GM21825 (cell line): ENCODE measurements around the gene NPHP4.

Source experiments
- ATAC-seq: cut with Tn5 transposase; IDR thresholded peaks from one replicate; pipeline ENCODE4 v1.9.1; 2021; ENCODE audit warnings: mild to moderate bottlenecking, moderate library complexity; ENCODE audit not compliant: unreplicated experiment

Gene NPHP4

DNA sequence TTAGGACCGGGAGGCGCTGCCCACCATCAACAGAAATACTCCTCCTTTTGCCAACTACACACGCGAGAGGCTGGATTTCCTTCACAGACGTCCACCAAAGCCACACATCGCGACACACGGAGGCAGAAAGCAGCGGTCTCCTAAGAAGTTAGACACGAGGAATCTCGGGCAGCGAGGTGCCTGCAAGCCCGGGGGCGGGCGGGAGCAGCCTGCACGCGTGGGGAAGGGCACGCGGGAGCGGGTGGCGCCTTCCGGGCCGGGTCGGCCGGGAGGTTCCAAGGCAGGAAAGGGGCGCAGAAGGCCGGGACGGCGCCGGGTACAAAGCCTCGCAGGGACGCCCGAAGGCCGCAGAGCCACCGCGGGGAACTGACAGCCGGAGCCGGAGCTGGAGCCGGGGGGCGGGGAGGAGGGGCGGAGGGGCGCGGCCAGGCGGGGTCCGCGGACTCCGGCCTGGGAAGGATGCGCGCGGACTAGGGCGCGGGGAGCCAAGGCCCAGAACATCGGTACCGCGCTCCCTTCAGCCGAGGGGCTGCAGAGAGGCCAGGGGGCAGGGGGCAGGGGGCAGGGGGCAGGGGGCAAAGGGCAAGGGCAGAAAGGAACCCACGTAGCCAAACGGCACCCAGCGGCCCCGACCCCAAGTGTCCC lies 722 bp downstream of the NPHP4 start:
- no peak for ATAC-seq

DNA sequence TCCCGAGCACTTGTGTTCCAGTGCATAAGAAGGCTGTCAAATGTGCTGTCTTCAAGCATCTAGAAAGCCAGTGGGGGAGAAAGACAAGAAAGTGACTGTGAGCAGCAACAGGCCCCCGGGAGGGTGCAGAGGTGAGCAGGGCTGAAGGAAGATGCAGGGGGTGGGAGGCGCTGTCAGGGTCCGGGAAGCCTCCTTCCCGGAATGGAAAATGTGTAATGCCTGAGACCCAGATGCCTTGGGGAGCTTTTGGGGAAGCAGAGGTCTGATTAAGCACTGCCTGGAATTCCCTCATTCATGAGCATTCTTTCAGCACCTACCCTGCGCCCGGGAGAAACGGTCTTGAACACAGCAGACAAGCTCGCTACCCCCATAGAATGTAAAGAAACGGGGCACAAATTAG lies 1.3 kb downstream of the NPHP4 start:
- ATAC-seq: no peak

DNA sequence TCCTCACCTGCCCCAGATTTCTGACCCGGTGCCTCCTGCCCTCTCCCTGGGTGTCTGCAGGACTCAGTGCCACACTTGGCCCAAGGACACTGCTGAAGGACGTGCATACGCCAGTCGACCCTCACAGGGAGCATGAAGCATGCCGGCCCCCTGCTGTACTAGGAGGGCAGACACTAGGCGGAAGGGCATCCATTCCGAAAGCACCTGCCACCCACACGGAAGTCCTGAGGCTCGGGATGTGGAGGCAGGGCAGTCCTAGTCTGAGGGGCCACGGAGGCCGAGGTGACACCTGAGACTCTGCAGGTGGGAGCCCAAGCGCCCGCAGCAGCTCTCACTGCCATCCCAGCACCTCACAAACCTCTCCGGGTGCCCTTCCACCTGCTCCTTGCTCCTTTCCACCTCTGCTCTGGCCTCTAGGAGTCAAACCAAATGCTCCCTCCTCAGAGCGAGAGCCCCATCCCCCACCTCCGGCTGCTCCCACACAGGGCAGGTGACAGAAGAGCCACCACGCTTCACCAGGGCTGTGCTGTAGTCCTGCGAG lies 2.4 kb downstream of the NPHP4 start:
- ATAC-seq: no peak

DNA sequence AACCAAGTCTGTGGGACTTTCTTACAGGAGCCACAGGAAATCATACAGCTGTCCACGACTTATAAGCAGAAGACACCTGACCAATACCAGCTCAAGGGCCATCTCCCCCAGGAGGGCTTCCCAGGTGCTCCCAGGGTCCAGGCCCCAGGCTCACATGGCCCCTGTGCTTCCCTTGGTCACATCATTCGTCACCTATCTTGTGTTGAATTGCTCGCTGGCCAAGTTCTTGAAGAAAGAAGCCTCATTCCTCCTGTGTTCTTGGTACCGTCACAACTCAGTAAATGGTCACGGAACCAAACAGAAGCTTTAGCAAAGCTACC lies 3.0 kb downstream of the NPHP4 start:
- no peak for ATAC-seq

DNA sequence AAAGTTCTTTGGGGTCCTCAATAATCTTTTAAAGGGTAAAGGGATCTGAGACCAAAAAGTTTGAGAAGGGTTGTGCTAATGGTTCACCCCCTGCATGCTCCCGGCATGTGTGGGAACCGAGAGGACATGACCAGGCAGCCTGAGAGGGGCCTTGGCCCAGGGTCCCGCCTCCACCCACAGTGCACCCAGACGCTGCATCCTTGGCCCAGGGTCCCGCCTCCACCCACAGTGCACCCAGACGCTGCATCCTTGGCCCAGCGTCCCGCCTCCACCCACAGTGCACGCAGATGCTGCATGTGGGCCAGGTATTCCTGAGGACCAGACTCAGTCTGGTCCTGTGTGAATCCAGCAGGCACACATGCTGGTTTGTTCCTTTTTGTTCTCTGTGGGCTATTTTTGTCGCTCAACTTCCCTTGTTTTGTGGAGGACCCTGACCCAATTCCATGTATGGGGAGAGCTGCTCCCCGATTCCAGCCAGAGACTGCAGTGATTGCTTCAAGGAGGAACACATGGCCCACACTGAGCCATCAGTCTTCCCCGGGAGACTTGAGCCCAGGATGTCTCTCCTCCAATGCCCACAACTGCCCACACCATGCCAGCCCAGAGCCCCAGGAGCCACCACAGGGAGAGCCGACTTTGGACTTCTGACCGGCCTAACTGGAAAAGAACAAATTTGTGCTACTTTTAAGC lies 3.5 kb downstream of the NPHP4 start:
- ATAC-seq: no peak

DNA sequence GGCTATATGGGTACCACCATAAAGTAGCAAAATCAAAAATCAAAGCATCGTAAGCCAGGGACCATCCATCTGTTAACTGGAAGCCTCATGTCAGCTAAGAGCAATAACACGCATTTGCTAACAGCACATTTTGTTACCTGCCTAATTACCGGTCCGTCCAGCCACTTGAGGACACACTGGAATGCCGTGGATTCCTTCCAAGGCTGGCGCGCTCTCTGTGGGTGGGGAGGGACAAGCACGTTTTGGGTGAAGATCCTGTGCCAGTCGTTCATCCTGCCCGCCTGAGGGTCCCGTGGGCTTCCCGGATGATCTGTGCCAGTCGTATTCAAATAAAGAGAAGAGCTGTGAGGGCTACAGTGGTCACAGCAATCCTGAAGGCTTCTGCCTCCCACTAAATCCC lies 6.2 kb downstream of the NPHP4 start:
- no peak for ATAC-seq

DNA sequence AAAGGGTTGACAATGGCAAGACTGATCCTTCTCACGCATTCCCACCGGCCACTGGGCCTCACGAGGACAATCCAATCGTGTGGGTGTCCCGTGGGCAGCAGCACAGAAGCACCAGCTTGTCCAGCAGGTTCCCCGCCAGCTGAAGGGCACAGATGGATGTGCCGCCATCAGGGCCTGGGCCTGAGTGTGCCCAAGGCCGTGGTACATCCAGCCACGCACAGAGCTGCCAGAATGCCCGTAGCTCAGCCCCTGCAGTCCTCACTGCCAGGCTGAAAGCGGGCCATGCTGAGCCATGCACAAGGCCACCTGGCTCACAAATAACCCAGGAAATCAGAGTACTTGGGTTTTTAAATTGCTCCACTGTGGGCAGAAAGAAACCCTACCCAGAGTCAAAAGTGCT lies 7.0 kb downstream of the NPHP4 start:
- ATAC-seq: no peak

DNA sequence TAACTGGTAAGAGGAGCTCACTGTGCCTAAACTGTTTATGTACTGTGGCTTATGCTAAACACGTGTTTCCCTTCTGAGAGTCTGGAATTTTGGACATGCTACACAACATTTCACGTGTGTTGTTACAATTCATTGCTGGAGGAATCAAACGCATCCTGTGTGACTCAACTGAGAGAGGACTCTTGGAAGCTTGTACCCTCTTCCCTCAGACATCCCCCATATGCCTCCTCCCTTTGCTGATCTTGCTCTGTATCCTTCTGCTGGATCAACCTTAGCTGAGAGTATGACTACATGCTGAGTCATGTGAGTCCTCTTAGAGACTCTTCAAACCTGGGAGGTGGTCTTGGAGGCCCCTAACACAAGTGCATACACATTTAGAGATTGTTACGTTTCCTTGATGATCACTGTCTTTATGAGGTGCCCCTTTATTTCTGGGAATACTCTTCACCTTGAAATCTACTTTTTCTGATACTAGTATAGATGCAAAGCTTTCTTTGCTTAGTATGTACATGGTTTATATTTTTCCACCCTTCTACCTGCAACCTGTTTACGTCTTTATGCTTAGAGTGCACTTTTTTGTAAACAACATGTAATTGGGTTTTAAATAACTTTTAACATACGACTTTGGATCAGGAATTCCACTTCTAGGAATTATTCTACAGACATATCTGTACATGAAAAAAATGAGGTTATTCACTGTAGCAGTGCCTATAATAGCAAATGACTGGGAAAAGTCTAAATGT lies 8.7 kb downstream of the NPHP4 start:
- ATAC-seq: no peak

DNA sequence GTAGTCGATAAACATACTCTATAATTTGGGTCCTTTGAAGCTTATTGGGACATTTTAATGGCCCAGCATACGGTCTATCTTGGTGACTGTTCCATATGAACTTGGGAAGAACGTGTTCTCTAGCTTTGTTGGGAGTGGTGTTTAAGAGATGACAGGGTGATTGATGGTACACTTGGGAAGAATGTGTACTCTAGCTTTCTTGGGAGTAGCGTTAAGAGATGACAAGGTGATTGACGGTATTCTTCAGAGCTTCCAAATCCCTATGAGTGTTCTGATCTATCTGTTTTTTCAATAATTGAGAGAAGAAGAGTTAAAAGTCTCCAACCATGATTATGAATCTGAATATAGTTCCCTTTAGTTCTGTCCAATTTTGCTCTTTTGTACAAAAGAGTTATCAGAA lies 9.4 kb downstream of the NPHP4 start:
- no peak for ATAC-seq

DNA sequence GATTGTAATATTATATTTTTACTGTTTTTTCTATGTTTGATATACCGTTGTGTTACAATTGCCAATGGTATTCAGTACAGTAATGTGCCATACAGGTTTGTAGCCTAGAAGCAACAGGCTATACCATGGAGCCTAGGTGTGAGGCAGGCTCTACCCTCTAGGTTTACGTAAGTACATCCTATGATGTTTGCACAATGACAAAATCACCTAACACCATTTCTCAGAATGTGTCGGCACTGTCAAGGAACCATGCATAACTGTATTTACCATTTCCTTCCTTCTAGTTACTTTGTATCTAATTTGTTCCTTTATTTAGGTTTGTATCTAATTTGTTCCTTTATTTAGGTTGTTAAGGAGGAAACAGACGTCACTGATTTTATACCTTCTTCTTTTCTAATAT lies 9.9 kb downstream of the NPHP4 start:
- no peak for ATAC-seq

DNA sequence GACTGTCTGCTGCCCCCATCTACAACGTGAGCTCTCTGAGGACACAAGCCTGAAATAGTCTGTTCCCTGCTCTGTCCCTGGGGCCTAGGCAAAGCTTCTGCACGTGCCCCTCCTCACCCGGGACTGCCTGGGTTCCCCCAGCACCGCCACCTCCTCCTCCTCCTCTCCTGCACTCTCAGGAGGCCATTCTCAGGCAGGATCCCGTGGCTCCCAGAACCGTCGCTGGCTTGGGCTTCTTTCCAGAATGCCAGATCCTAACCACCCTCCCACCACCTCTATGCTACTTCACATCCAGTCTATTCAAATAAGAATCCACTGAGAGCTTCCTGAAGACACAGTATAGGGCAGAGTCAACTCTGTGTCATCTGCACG lies 11.2 kb downstream of the NPHP4 start:
- ATAC-seq: no peak

DNA sequence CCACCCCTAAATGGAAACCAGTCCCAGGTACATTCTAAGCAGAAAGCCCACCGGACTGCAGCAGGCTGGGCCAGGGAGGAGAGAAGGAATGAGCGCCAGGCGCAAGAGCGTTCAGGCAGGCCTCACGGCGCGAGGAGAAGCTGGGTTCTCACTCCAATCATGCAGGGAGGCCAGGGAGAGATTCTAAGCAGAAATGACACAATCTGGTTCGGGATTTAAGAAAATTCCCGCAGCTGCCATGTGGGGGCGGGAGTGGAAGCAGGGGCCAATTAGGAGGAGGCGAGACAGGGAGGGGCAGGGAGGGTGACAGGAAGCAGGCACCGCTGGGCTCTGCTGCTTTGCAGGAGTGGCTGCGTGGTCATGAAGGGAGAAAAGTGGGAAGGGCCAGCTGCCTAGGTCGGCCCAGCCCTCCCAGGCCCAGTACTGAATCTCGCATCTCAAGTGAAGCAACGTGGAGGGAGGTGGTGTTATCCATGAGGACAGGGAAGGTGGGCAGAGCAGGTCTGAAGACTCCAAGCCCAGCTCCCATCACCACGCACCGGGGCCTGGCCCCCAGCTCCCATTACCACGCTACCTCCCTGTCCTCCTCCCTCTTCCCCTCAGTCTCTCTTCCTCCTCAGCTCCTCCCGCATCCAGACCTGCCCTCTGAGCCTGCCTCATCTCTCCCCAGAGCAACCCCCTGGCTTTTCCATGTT lies 11.8 kb downstream of the NPHP4 start:
- no peak for ATAC-seq

DNA sequence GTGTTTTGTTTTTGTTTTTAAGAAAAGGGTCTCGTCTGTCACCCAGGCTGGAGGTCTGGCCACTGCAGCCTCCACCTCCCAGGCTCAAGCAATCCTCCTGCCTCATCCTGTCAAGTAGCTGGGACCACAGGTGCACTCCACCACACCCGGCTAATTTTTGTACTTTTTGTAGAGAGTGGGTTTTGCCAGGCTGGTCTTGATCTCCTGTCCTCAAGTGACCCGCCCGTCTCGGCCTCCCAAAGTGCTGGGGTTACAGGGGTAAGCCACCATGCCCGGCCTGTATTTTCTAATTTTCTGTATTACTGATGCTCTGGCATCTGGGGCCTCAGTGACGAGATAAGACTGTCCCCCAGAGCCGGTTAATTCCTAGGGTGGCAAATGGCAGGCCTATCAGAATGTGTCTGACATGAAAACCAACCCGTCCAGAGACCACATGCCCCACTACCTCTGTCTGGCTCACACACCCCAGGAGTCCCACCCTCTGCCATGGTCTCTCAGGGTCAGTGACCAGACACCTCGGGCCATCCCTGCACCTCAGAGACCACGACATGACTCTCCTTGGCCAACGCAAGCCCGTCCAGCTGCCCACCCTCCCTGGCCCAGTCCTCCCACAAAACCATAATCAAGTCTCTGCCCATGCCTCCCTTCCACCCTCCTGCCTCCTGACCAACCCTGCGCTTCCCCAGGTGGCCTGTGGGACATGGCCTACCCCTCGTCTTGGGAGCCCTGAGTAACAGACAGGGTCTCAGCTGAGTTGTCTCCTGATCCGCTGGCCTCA lies 12.5 kb downstream of the NPHP4 start:
- ATAC-seq: no peak

DNA sequence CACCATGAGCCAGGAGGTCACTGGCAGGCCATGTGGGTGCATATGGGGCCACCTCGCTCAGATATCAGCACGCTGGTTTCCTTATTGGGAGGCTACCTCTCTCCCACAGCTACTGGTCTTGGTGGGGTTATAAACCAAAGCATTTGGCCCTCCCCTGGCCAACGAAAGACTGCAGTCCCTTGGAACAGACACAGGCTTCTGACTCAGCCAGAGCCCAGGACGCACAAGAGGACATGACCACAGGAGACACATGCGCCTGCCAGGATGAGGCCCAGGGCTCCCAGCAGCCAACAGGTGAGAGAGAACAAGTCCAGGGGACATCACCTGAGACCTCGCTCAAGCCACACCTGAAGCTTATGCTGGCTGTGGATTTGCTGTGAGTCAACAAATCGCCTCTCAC lies 13.8 kb downstream of the NPHP4 start:
- no peak for ATAC-seq

DNA sequence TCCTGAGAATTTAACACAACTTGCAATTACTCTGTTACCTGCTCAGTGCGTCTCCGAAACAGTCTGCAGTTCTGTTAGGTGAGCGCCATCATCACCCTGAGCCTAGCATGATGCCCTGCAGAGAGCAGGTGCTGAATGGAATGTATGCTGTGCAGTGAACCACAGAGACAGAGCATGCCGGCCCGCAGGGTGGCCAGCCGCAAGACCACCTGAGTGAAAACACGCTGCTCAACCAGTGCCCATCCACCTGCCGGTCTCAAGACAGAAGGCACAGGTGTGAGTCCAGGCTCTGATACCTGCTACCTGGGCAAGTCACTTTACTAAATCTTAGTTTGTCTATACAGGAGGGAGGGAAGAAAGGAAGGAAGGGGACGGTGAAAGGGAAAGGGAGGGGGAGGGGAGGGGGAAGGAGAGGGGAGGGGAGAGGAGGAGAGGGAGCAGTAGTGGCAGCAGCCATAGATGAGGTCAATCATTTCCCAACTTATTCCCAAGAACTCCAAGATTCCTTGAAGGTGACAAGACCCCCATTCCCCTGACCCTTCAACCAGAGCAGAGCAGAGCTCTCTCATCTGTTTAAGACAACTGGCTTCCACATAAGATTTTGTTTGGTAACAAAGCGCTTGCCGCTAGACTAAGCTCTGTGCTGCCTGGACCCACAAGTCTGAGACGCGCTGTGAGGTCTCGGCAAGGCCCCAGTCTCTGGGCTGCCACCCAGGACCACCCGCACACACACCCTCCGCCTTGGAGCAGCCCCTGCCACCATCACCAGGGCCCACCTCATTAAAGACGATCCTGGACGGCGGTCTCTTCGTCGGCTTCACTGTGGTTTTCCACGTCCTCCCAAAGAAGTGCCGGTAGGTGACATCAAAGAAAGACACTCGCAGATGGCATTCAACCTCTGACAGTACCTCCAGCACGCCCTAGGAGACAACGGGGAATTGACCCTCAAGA lies 14.5 kb downstream of the NPHP4 start:
- no peak for ATAC-seq

DNA sequence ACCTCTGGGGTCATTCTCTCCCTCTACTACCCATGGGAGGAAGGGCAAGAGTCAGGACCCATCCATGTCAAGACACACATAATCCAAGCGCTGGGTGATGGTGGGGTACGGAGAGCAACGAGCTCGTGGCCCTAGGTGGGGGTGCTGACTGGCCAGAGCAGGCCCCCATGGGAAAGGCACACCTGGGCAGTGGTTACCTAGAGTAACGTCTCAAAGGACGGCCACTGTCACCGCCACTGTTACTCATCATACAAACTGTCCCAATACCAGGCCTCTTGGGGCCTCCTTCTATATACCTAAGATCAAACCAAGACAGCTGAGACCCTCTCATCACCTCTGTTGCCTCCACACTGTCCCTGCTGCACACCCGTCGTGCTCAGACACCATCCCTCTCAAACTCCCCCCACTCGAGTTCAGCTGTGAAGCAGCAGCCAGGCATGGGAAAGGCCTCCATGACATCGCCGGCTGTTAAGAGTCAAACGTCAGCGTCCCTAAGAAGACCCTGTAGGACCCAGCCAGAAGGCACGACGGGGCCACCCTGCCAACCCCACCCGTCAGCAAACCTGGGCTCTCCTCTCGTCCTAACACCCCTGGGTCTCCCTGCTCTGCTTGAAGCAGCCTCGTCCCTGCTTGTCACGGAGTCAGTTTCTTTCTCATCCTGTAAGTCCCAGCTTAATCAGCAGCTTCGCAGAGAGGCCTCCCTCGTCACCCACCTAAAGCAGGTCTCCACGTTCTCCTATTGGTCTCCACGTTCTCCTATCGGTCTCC lies 15.3 kb downstream of the NPHP4 start:
- no peak for ATAC-seq

DNA sequence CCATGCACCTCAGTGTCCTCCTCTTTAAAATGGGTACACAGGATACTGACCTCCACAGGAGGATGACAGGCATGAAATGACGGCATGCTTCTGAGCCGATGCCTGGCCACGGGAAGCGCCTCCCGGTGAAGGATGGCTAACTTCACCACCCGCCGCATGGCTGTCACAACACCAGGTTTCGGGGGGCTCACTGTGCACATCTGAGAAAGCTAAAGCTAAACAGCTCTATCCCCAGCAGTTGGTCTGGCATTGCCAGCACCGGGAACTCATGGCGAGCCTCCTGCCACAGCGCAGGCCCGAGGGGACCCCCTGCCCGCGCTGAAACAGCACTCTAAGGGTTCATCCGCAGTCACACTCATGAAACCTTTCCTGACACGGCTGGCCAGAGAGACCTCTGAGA lies 16.0 kb downstream of the NPHP4 start:
- ATAC-seq: no peak

DNA sequence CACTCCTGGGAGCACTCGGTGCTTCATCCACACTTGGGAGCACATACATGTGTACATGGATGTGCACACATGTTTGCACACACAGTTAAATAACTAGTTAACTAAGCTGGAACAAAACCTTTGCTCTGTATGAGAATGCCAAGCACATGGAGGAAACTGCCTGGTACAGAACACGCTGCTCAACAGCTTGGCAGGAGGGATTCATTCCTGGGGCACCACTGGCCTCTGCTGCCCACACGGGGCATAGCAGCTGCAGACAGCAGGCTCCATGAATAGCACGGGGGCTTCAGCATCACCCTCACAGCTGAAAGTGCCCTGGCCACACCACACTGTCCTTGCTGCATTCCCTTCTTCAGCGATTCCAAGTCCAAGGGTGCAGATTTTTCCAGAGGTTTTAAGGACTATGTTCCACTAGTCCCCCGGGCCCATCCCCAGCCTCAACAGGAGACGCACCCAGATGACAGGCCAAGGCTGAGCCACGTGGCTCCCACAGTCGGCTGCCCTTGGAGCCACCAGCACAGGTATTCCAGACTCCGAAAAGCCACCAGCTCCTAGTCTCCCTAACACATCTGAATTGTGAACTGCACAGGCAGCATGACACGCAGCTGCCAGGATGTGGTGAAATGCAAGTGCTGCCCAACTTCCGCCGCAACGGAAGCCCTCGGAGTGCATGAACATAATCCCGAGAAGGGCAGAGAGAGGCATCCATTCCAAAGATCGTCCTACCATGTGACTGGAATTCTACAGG lies 16.9 kb downstream of the NPHP4 start:
- no peak for ATAC-seq
